Keratinocyte (primary cell): ENCODE data around the gene CFAP91. TPM values are rescaled to one million over a fixed set of nuclear protein-coding genes. Genes with fewer than 3 reads are reported as not detected.

Source experiments
- DNase-seq: peaks from one replicate; pipeline ENCODE4 v3.0.0-alpha.2; 2011; ENCODE audit warnings: low read depth, missing footprints, low spot score
- FAIRE-seq: peaks from 2 replicates; lab custom pipeline; 2011; peaks lifted over from hg19 to GRCh38; lab: Jason Lieb, UNC
- H2AFZ ChIP-seq: 2 replicates; pipeline ENCODE4 v1.6.0; 2012; ENCODE audit warnings: low read length, control low read depth, inconsistent platforms; ENCODE audit not compliant: control insufficient read depth
- H3K27ac ChIP-seq: 2 replicates; pipeline ENCODE4 v1.5.1; 2011; ENCODE audit warnings: low read length; ENCODE audit not compliant: control insufficient read depth, insufficient read depth
- H3K27me3 ChIP-seq: 3 replicates; pipeline ENCODE4 v1.6.0; 2011; ENCODE audit warnings: low read length; ENCODE audit not compliant: control insufficient read depth, insufficient read depth; ENCODE audit errors: extremely low read depth
- H3K36me3 ChIP-seq, 2 experiments: 2 replicates in 1 of 2; 3 replicates in 1 of 2; pipeline ENCODE4 v1.5.1; 2011; ENCODE audit warnings: low read length in 2 of 2, mild to moderate bottlenecking in 1 of 2; ENCODE audit not compliant: control insufficient read depth in 2 of 2, insufficient read depth in 2 of 2; ENCODE audit errors: extremely low read depth in 1 of 2
- H3K4me1 ChIP-seq: 3 replicates; pipeline ENCODE4 v1.5.1; 2011; ENCODE audit warnings: low read length; ENCODE audit not compliant: control insufficient read depth, insufficient read depth; ENCODE audit errors: extremely low read depth
- H3K4me2 ChIP-seq: 3 replicates; pipeline ENCODE4 v1.6.0; 2011; ENCODE audit warnings: low read depth, low read length; ENCODE audit not compliant: control insufficient read depth, insufficient read depth; ENCODE audit errors: extremely low read depth
- H3K4me3 ChIP-seq, 3 experiments: fragments of 200-600 bp in 1 of 3; sonication (generic) in 1 of 3; 2 replicates in 2 of 3; 3 replicates in 1 of 3; pipeline ENCODE4 v1.5.1; 2011 to 2016; ENCODE audit warnings: low read length in 3 of 3, mild to moderate bottlenecking in 3 of 3, control low read depth in 2 of 3, inconsistent platforms in 1 of 3, low read depth in 1 of 3, mixed read lengths in 1 of 3, mixed run types in 1 of 3, moderate library complexity in 1 of 3; ENCODE audit not compliant: control insufficient read depth in 2 of 3, insufficient read depth in 2 of 3; ENCODE audit errors: extremely low read depth in 1 of 3
- H3K79me2 ChIP-seq: 2 replicates; pipeline ENCODE4 v1.6.0; 2012; ENCODE audit warnings: low read length; ENCODE audit not compliant: control insufficient read depth, insufficient read depth
- H3K9ac ChIP-seq: 3 replicates; pipeline ENCODE4 v1.6.0; 2011; ENCODE audit warnings: low read length; ENCODE audit not compliant: control insufficient read depth, insufficient read depth; ENCODE audit errors: extremely low read depth
- H3K9me1 ChIP-seq: 3 replicates; pipeline ENCODE4 v1.6.0; 2011; ENCODE audit warnings: low read length; ENCODE audit not compliant: control insufficient read depth, insufficient read depth; ENCODE audit errors: extremely low read depth
- H3K9me3 ChIP-seq: 2 replicates; pipeline ENCODE4 v1.5.1; 2012; ENCODE audit warnings: low read depth, low read length; ENCODE audit not compliant: control insufficient read depth
- H4K20me1 ChIP-seq: 3 replicates; pipeline ENCODE4 v1.6.0; 2011; ENCODE audit warnings: low read length; ENCODE audit not compliant: control insufficient read depth, insufficient read depth; ENCODE audit errors: extremely low read depth
- EZH2 ChIP-seq: IDR thresholded peaks from one replicate; pipeline ENCODE4 v1.6.1; 2012; ENCODE audit warnings: inconsistent platforms, mild to moderate bottlenecking, low read length, moderate library complexity
- dilution Hi-C: fragments of 300-500 bp; cut with MboI; formaldehyde crosslinking; loops from one replicate; pipeline ENCODE4 v1.7.0; 2020; ENCODE audit warnings: low sequenced_read_pairs; ENCODE audit not compliant: extremely low pct_ligation_motif_present
- polyA plus RNA-seq, 5 experiments: library from polyadenylated mRNA; depleted of rRNA in 3 of 5; stranded (reverse) in 3 of 5; stranded (forward) in 1 of 5; unstranded in 1 of 5; fragments of >200 nt; gene quantifications; 1 replicate in 1 of 5; 2 replicates in 3 of 5; 3 replicates in 1 of 5; pipeline versions ENCODE4 v1.2.1 to v1.2.3, GENCODE V29; 2011 to 2012; ENCODE audit warnings: missing spikeins in 2 of 5, low read depth in 1 of 5, low replicate concordance in 1 of 5
- TF ChIP-seq, protein P1 (sequence below), 3 experiments: IDR thresholded peaks in 1 of 3; conservative IDR thresholded peaks in 1 of 3; optimal IDR thresholded peaks in 1 of 3; 2 replicates in 2 of 3; 3 replicates in 1 of 3; pipeline versions ENCODE3 to v1.5.1; 2011; ENCODE audit warnings: low read length in 3 of 3, mild to moderate bottlenecking in 3 of 3, moderate library complexity in 2 of 3, control low read depth in 1 of 3, inconsistent platforms in 1 of 3; ENCODE audit not compliant: insufficient read depth in 2 of 3; ENCODE audit errors: extremely low read depth in 1 of 3

CFAP91 gene
- polyA plus RNA-seq, 1 donor (not counting 4 experiments of a cell fraction or from before 2014, with no cell fraction given) = not detected

DNA sequence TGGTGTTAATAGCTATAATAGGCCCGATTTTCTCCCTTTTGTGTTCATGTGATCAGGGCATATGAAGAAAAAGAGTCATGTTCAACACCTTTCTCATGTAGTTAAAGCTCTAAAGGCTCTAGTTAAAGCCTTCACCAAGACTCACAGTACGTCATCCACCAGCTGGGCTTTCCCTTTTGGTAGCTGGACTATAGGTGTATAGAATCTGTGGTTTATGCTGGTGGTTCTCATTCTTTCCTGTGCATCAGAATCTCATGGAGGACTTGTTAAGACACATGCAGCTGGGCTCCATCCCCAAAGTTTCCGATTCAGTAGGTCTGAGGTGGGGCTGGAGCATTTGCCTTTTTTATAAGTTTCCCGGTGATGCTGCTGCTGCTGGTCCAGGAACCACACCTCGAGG is 31.0 kb downstream of the CFAP91 start:
- Histone ChIP-seq H3K4me2 (no peak overlapping the region), H3K27me3 (no peaks in the 10 kb centered on the region), H3K4me1 (no peaks in the 10 kb centered on the region), H3K9me1 (no peaks in the 10 kb centered on the region), H3K27ac (no peak overlapping the region), H4K20me1 (no peaks in the 10 kb centered on the region), H3K9ac (no peak overlapping the region), H3K9me3 (no peaks in the 10 kb centered on the region), H3K4me3 (no peak overlapping the region), H2AFZ (no peak overlapping the region), H3K79me2 (no peaks in the 10 kb centered on the region), H3K36me3 (no peaks in the 10 kb centered on the region)
- TF ChIP-seq EZH2 = no peak
- TF ChIP-seq, protein P1, sequence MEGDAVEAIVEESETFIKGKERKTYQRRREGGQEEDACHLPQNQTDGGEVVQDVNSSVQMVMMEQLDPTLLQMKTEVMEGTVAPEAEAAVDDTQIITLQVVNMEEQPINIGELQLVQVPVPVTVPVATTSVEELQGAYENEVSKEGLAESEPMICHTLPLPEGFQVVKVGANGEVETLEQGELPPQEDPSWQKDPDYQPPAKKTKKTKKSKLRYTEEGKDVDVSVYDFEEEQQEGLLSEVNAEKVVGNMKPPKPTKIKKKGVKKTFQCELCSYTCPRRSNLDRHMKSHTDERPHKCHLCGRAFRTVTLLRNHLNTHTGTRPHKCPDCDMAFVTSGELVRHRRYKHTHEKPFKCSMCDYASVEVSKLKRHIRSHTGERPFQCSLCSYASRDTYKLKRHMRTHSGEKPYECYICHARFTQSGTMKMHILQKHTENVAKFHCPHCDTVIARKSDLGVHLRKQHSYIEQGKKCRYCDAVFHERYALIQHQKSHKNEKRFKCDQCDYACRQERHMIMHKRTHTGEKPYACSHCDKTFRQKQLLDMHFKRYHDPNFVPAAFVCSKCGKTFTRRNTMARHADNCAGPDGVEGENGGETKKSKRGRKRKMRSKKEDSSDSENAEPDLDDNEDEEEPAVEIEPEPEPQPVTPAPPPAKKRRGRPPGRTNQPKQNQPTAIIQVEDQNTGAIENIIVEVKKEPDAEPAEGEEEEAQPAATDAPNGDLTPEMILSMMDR (optimal IDR thresholded peaks at IDR 0.05 in 1 of 3, IDR thresholded peaks at IDR 0.05 in 1 of 3, conservative IDR thresholded peaks at IDR 0.05 in 1 of 3; ENCODE audit: extremely low read depth in 1 of 3, insufficient read depth in 2 of 3, low read length in 3 of 3) = no peak
- no peak for DNase-seq
- dilution Hi-C loops = no loop called here
- no peak for FAIRE-seq

DNA sequence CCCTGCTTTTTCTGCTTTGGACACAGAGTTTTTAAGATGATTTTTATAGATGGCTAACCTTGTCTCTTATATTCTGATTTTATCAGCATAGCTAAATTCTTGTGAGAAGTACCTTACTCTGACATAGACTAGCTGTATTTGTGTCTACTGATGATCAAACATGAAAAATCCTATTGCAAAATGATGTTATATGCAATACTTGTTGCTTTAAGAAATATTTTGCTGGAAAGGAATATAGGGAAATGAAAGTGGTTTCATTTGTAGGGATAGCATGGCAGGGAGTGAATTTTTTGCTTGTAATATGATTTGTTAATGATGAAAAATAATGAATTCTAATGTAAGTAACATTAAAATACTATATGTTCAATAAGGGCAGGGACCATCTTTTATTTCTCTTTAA is 35.9 kb downstream of the CFAP91 start:
- dilution Hi-C loops = no loop called here
- TF ChIP-seq EZH2 = no peak
- TF ChIP-seq, protein P1 (optimal IDR thresholded peaks at IDR 0.05 in 1 of 3, IDR thresholded peaks at IDR 0.05 in 1 of 3, conservative IDR thresholded peaks at IDR 0.05 in 1 of 3; ENCODE audit: extremely low read depth in 1 of 3, insufficient read depth in 2 of 3, low read length in 3 of 3) = no peak
- FAIRE-seq (no peak), DNase-seq (no peak)
- no peak overlapping the region for H3K27ac ChIP-seq
- H3K4me1 ChIP-seq = no peaks in the 10 kb centered on the region
- no peaks in the 10 kb centered on the region for H3K36me3 ChIP-seq
- peaks cover 5% of the 10 kb centered on the region for H3K27me3 ChIP-seq
- no peaks in the 10 kb centered on the region for H3K79me2 ChIP-seq
- H3K9me1 ChIP-seq = no peaks in the 10 kb centered on the region
- no peaks in the 10 kb centered on the region for H4K20me1 ChIP-seq
- H3K9me3 ChIP-seq = no peaks in the 10 kb centered on the region
- H3K4me2 ChIP-seq = no peak overlapping the region
- no peak overlapping the region for H2AFZ ChIP-seq
- H3K9ac ChIP-seq = no peak overlapping the region
- no peak overlapping the region for H3K4me3 ChIP-seq
